K562 (cell line): Measurements from ENCODE around the gene DOCK8. TPM values are rescaled to one million over a fixed set of nuclear protein-coding genes. Genes with fewer than 3 reads are reported as not detected.
A peak's percentile ranks its signal among the peaks of the same experiment; 100 is the strongest.

Source experiments
- CCNT2 ChIP-seq: IDR thresholded peaks from 2 replicates; pipeline ENCODE4 v1.6.1; 2011; ENCODE audit warnings: borderline replicate concordance, low read depth, mild to moderate bottlenecking, moderate library complexity, mixed read lengths, low read length; ENCODE audit not compliant: insufficient read length; ENCODE audit errors: extremely low read depth
- EHMT2 ChIP-seq: fragments of 450-650 bp; IDR thresholded peaks from 2 replicates; pipeline ENCODE4 v1.6.1; 2018; ENCODE audit warnings: antibody characterized with exemption
- HNRNPK ChIP-seq: fragments of 200-400 bp; formaldehyde crosslinking; IDR thresholded peaks from one replicate; pipeline ENCODE4 v1.6.1; 2018; ENCODE audit warnings: mild to moderate bottlenecking, low read depth, low read length; ENCODE audit not compliant: poor library complexity, severe bottlenecking
- ID3 ChIP-seq, 2 experiments: fragments of 250-450 bp in 1 of 2; fragments of 450-650 bp in 1 of 2; sonication (Bioruptor Pico) in 1 of 2; IDR thresholded peaks; 2 replicates each; pipeline versions ENCODE4 v1.6.1 to v1.8.0; 2016 to 2021; ENCODE audit warnings: mild to moderate bottlenecking in 2 of 2, moderate library complexity in 2 of 2, missing compliant biosample characterization in 1 of 2, missing genetic modification characterization in 1 of 2
- L3MBTL2 ChIP-seq: fragments of 450-650 bp; IDR thresholded peaks from 2 replicates; pipeline ENCODE4 v1.6.1; 2016; ENCODE audit warnings: mild to moderate bottlenecking, moderate library complexity
- MEF2D ChIP-seq: conservative IDR thresholded peaks from 2 replicates; pipeline ENCODE4 v1.6.1; 2016; ENCODE audit warnings: low read depth, missing genetic modification characterization, missing compliant biosample characterization
- MLX ChIP-seq, 2 experiments: fragments of 450-650 bp in 1 of 2; sonication (generic) in 1 of 2; formaldehyde crosslinking; conservative IDR thresholded peaks; 2 replicates each; pipeline versions ENCODE4 v1.4.0 to v1.8.1; 2020 to 2022; ENCODE audit warnings: mild to moderate bottlenecking in 1 of 2, missing genetic modification reagents in 1 of 2
- NR1H2 ChIP-seq: sonication (generic); formaldehyde crosslinking; IDR thresholded peaks from 2 replicates; pipeline ENCODE4 v1.4.0; 2020; ENCODE audit warnings: mild to moderate bottlenecking, missing genetic modification reagents
- NR2C1 ChIP-seq, 2 experiments: fragments of 450-650 bp; IDR thresholded peaks; 2 replicates each; pipeline ENCODE4 v1.6.1; 2017; ENCODE audit warnings: mild to moderate bottlenecking in 2 of 2, antibody characterized with exemption in 1 of 2, inconsistent platforms in 1 of 2, missing compliant biosample characterization in 1 of 2, missing genetic modification characterization in 1 of 2
- RAD21 ChIP-seq, 2 experiments: fragments of 250-450 bp in 1 of 2; fragments of 450-650 bp in 1 of 2; sonication (Bioruptor Pico) in 1 of 2; formaldehyde crosslinking in 1 of 2; IDR thresholded peaks in 1 of 2; conservative IDR thresholded peaks in 1 of 2; 2 replicates each; pipeline versions ENCODE4 v1.4.0 to v1.8.0; 2020 to 2022; ENCODE audit warnings: mild to moderate bottlenecking in 2 of 2, moderate library complexity in 1 of 2
- SFPQ ChIP-seq: fragments of 200-400 bp; formaldehyde crosslinking; IDR thresholded peaks from 2 replicates; pipeline ENCODE4 v1.6.1; 2017; ENCODE audit warnings: mild to moderate bottlenecking, low read depth, low read length, moderate library complexity
- TCF7 ChIP-seq: sonication (generic); IDR thresholded peaks from 2 replicates; pipeline ENCODE4 v1.6.1; 2016; ENCODE audit warnings: antibody characterized with exemption, borderline replicate concordance
- ZEB2 ChIP-seq: fragments of 450-650 bp; IDR thresholded peaks from 2 replicates; pipeline ENCODE4 v1.6.1; 2016
- ZFPM2 ChIP-seq: fragments of 250-450 bp; sonication (Bioruptor Pico); IDR thresholded peaks from 2 replicates; pipeline ENCODE4 v1.5.1; 2022; ENCODE audit warnings: mild to moderate bottlenecking
- ZFX ChIP-seq: sonication (generic); formaldehyde crosslinking; IDR thresholded peaks from 2 replicates; pipeline ENCODE4 v1.8.0; 2022; ENCODE audit warnings: mild to moderate bottlenecking, missing genetic modification reagents, moderate library complexity
- ZKSCAN8 ChIP-seq: fragments of 200-800 bp; sonication (Bioruptor generic); IDR thresholded peaks from 2 replicates; pipeline ENCODE4 v1.6.1; 2016; ENCODE audit warnings: missing genetic modification characterization, missing compliant biosample characterization
- ZNF668 ChIP-seq: fragments of 250-450 bp; sonication (Bioruptor Pico); IDR thresholded peaks from 2 replicates; pipeline ENCODE4 v1.8.0; 2022; ENCODE audit warnings: mild to moderate bottlenecking, inconsistent platforms
- ZNF717 ChIP-seq: fragments of 250-450 bp; sonication (Bioruptor Pico); IDR thresholded peaks from 2 replicates; pipeline ENCODE4 v1.5.0; 2021
- polyA plus RNA-seq, 8 experiments: library from polyadenylated mRNA; depleted of rRNA in 4 of 8; stranded (reverse) in 5 of 8; unstranded in 3 of 8; fragments of >200 nt; fragmentation: Nextera tagmentation in 2 of 8; fragmentation: Illumina TruSeq in 1 of 8; extraction: Ambion mirVana in 2 of 8; extraction: Trizol in 1 of 8; gene quantifications; 2 replicates each; pipeline versions ENCODE4 v1.2.1 to v1.2.3, GENCODE V29; 2011 to 2014; ENCODE audit warnings: inconsistent platforms in 1 of 8, missing spikeins in 1 of 8
- total RNA-seq, 7 experiments: library from RNA; depleted of rRNA in 6 of 7; stranded (reverse); fragments of >200 nt in 6 of 7; fragmentation: Illumina TruSeq in 2 of 7; extraction: Trizol in 2 of 7; gene quantifications; 2 replicates each; pipeline versions ENCODE4 v1.2.1 to v1.2.3, GENCODE V29; 2011 to 2021; ENCODE audit warnings: low replicate concordance in 1 of 7

DOCK8 gene
- total and polyA plus RNA-seq, 9 of the 15 experiments (the other 6 are each of a cell fraction or from before 2014, with no cell fraction given) = 14.4 to 53.8 (median 25.1) TPM

- TF ChIP-seq ID3 (CRISPR knock-in tag; IDR thresholded peaks at IDR 0.05) = no peak
- TF ChIP-seq ID3 (tag; IDR thresholded peaks at IDR 0.05) = peak; percentile 46; the same call in 1 of the 2 replicates
- TF ChIP-seq ZEB2 = no peak
- no peak for TF ChIP-seq ZKSCAN8 (CRISPR knock-in tag)
- no peak for TF ChIP-seq NR1H2 (CRISPR knock-in tag)
- TF ChIP-seq ZNF717 (CRISPR knock-in tag) = no peak
- TF ChIP-seq NR2C1 (IDR thresholded peaks at IDR 0.05) = no peak
- no peak for TF ChIP-seq NR2C1 (tag; IDR thresholded peaks at IDR 0.05)
- TF ChIP-seq L3MBTL2 = no peak
- peak; percentile 8 for TF ChIP-seq CCNT2
- no peak for TF ChIP-seq ZFX (CRISPR knock-in tag)
- 0 out of 2 replicates have a peak, but pooled peaks have one; percentile 34 for TF ChIP-seq MEF2D (tag)
- no peak for TF ChIP-seq HNRNPK
- TF ChIP-seq ZNF668 (CRISPR knock-in tag) = no peak
- TF ChIP-seq TCF7 = no peak
- no peak for TF ChIP-seq SFPQ
- no peak for TF ChIP-seq RAD21 (CRISPR knock-in tag; conservative IDR thresholded peaks at IDR 0.05 in 1 of 2, IDR thresholded peaks at IDR 0.05 in 1 of 2)
- no peak for TF ChIP-seq ZFPM2 (CRISPR knock-in tag)
- TF ChIP-seq EHMT2 = no peak
- no peak for TF ChIP-seq MLX (CRISPR knock-in tag; conservative IDR thresholded peaks at IDR 0.05)
- TF ChIP-seq, all 486 proteins: peak for 36
Measured at GRCh38 chr9:259405-260404, 45.0 kb downstream of the DOCK8 start (continued).
